Naive thymus-derived CD8-positive, alpha-beta T cell (primary cell): Measurements from ENCODE around the gene RAP1GAP2. TPM values are rescaled to one million over a fixed set of nuclear protein-coding genes. Genes with fewer than 3 reads are reported as not detected.

ENCODE experiments used
- ATAC-seq, 2 donors: fragments of 150-1000 bp; cut with Tn5 transposase in 1 of 2; sonication (Bioruptor Pico), chemical (Tn5 transposase) in 1 of 2; 1 replicate in 1 of 2; 2 replicates in 1 of 2; pipeline ENCODE4 v1.10.0; 2021; ENCODE audit warnings: mild to moderate bottlenecking in 2 of 2, moderate library complexity in 2 of 2
- POLR2A ChIA-PET: fragments of 350-600 bp; sonication (Branson Sonifier 250); formaldehyde crosslinking; loops from one replicate; lab custom pipeline; 2021; ENCODE audit warnings: antibody characterized with exemption; lab: Charles Lee
- DNase-seq, 10 donors: peaks; one replicate each; pipeline versions ENCODE4 v3.0.0 to v3.0.0-alpha.2; 2020 to 2022
- H3K27ac Mint-ChIP-seq, 10 donors: one replicate each; pipeline ENCODE4 v1.8.0; 2020 to 2022; ENCODE audit warnings: mild to moderate bottlenecking in 10 of 10, mixed read lengths in 10 of 10, moderate library complexity in 4 of 10, inconsistent platforms in 1 of 10
- H3K27me3 Mint-ChIP-seq, 5 donors: one replicate each; pipeline ENCODE4 v1.8.0; 2021 to 2022; ENCODE audit warnings: mixed read lengths in 5 of 5
- H3K36me3 Mint-ChIP-seq, 3 donors: one replicate each; pipeline ENCODE4 v1.8.0; 2020 to 2022; ENCODE audit warnings: mixed read lengths in 3 of 3, mild to moderate bottlenecking in 2 of 3, inconsistent platforms in 1 of 3
- H3K4me1 Mint-ChIP-seq, 4 donors: one replicate each; pipeline ENCODE4 v1.8.0; 2021 to 2022; ENCODE audit warnings: mixed read lengths in 4 of 4
- H3K4me3 Mint-ChIP-seq, 10 donors: one replicate each; pipeline ENCODE4 v1.8.0; 2020 to 2022; ENCODE audit warnings: mild to moderate bottlenecking in 10 of 10, mixed read lengths in 10 of 10, moderate library complexity in 6 of 10, inconsistent platforms in 1 of 10
- H3K9me3 Mint-ChIP-seq, 9 donors: one replicate each; pipeline ENCODE4 v1.8.0; 2020 to 2022; ENCODE audit warnings: mixed read lengths in 9 of 9, mild to moderate bottlenecking in 3 of 9, inconsistent platforms in 1 of 9, moderate library complexity in 1 of 9
- polyA plus RNA-seq, 3 donors: library from polyadenylated mRNA; unstranded; fragments of 300-500 nt; fragmentation: Illumina TruSeq; gene quantifications; one replicate each; pipeline ENCODE4 v1.2.3, GENCODE V29; 2021
- total RNA-seq, 8 experiments: library from RNA in 2 of 8; stranded (reverse) in 2 of 8; gene quantifications; one replicate each; pipeline ENCODE4 v1.2.3 and lab custom pipeline; 2021 to 2026

The RAP1GAP2 gene
- total and polyA plus RNA-seq, 5 experiments from 2014 or later, result 0.44 to 1.6 (median 1.3) TPM

- Mint-ChIP-seq H3K27me3 (peaks cover 0 to 9% (median 3%) of the 10 kb centered on the region in 5 donors), H3K4me3 (no peak overlapping the region), H3K4me1 (peaks cover 3 to 50% (median 19%) of the 10 kb centered on the region in 4 donors), H3K36me3 (peaks cover 0 to 5% (median 0%) of the 10 kb centered on the region in 3 donors), H3K27ac (no peak overlapping the region), H3K9me3 (no peaks in the 10 kb centered on the region)
- ATAC-seq (no peak), DNase-seq (no peak)
- POLR2A ChIA-PET, result interaction anchor here (0.7 kb wide), 1 partner anchor 25 kb away, joined by 5 read pairs; no protein-coding TSS in a partner anchor
Measured at GRCh38 chr17:2819921-2820501, 23.8 kb downstream of the RAP1GAP2 start.

DNA sequence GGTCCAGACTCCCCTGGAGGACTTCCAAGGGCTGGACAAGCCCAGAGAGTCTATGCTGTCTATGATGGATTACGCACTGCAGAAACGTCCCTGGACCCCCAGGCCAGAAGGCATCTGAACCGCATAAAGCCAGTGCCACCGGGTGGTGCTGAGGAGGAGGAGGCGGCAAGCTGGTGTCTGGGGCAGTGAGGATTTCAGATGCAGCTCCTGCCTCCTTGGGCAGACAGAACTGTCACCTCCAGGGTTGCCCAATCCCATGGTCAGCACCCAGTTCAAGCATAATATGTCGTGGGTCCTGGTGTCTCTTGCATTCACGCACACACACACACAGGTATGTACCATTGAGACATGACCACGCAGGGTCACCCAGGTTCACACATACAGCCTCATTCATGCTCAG lies 25.6 kb downstream of the RAP1GAP2 start:
- peaks cover 0 to 8% (median 2%) of the 10 kb centered on the region in 3 donors for H3K36me3 Mint-ChIP-seq
- no peak overlapping the region for H3K4me3 Mint-ChIP-seq
- POLR2A ChIA-PET, result interaction anchor here (0.7 kb wide), 1 partner anchor 14 kb away, joined by 4 read pairs; no protein-coding TSS in a partner anchor
- H3K27me3 Mint-ChIP-seq, result peaks cover 0 to 27% (median 15%) of the 10 kb centered on the region in 5 donors
- DNase-seq (no peak), ATAC-seq (no peak)
- no peak overlapping the region for H3K27ac Mint-ChIP-seq
- H3K4me1 Mint-ChIP-seq, result peaks cover 10 to 49% (median 21%) of the 10 kb centered on the region in 4 donors
- H3K9me3 Mint-ChIP-seq, result no peaks in the 10 kb centered on the region

- no peak overlapping the region for H3K27ac Mint-ChIP-seq
- peaks cover 11 to 48% (median 25%) of the 10 kb centered on the region in 4 donors for H3K4me1 Mint-ChIP-seq
- no peak for DNase-seq
- H3K27me3 Mint-ChIP-seq, result peaks cover 0 to 32% (median 17%) of the 10 kb centered on the region in 5 donors
- POLR2A ChIA-PET, result interaction anchor here (0.7 kb wide), 1 partner anchor 15 kb away, joined by 4 read pairs; no protein-coding TSS in a partner anchor
- H3K36me3 Mint-ChIP-seq, result peaks cover 0 to 8% (median 2%) of the 10 kb centered on the region in 3 donors
- no peaks in the 10 kb centered on the region for H3K9me3 Mint-ChIP-seq
- H3K4me3 Mint-ChIP-seq, result no peak overlapping the region
- ATAC-seq, result no peak
Measured at GRCh38 chr17:2822358-2822757, 26.1 kb downstream of the RAP1GAP2 start.

GRCh38 chr17:2825253-2825970 lies 29.2 kb downstream of the RAP1GAP2 start:
- H3K27me3 Mint-ChIP-seq, result peaks cover 2 to 32% (median 17%) of the 10 kb centered on the region in 5 donors
- peaks cover 19 to 56% (median 33%) of the 10 kb centered on the region in 4 donors for H3K4me1 Mint-ChIP-seq
- H3K4me3 Mint-ChIP-seq, result no peak overlapping the region
- peaks cover 0 to 8% (median 2%) of the 10 kb centered on the region in 3 donors for H3K36me3 Mint-ChIP-seq
- no peaks in the 10 kb centered on the region for H3K9me3 Mint-ChIP-seq
- H3K27ac Mint-ChIP-seq, result no peak overlapping the region
- ATAC-seq (no peak), DNase-seq (no peak)
- POLR2A ChIA-PET, result interaction anchor here (0.6 to 3.4 kb wide), 3 partner anchors 11 to 164 kb away, joined by 3 to 15 read pairs (median 3); no protein-coding TSS in a partner anchor

DNA sequence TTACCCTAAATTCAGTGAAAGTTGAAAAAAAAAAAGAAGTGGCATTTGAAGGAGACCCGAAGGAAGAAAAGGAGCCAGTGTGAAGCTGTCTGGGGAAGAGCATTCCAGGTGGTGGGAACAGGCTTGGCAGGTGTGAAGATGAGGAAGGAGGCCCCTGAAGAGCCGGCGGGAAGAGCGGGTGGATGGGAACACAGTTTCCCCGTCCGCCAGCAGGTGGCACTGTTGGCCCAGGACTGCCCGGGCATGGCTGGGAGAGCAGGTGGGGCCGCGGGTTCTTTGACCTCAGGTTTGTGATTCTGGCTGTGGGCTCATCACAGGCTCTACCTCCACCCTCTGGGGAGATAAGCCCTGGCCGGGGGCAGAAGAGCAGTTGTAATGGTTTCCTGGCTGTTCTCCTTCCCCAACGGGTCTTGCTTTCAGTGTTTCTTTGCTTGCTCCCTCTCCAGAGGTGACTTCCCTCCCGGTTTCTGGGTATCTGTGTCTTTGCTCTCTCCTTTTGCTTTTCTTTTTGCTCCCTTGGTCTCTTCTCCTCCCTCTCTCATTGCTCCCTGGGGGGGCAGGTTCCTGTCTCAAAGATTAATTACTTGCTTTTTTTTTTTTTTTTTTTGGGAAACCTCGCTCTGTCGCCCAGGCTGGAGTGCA lies 32.3 kb downstream of the RAP1GAP2 start:
- peak; percentile 71 to 85 for ATAC-seq
- peak; percentile 41 to 83 (median 72) for DNase-seq
- no peaks in the 10 kb centered on the region for H3K9me3 Mint-ChIP-seq
- POLR2A ChIA-PET, result interaction anchor here (0.6 kb wide), 1 partner anchor 103 kb away, joined by 3 read pairs; no protein-coding TSS in a partner anchor
- H3K36me3 Mint-ChIP-seq, result peaks cover 0 to 6% (median 2%) of the 10 kb centered on the region in 3 donors
- peaks cover 17 to 42% (median 30%) of the 10 kb centered on the region in 4 donors for H3K4me1 Mint-ChIP-seq
- peaks cover 2 to 27% (median 14%) of the 10 kb centered on the region in 5 donors for H3K27me3 Mint-ChIP-seq
- H3K4me3 Mint-ChIP-seq, result peak overlapping the region in 7 of 10 donors; percentile 30 to 63 (median 49)
- H3K27ac Mint-ChIP-seq, result peak overlapping the region in 4 of 10 donors; percentile 12 to 72 (median 38)

DNA sequence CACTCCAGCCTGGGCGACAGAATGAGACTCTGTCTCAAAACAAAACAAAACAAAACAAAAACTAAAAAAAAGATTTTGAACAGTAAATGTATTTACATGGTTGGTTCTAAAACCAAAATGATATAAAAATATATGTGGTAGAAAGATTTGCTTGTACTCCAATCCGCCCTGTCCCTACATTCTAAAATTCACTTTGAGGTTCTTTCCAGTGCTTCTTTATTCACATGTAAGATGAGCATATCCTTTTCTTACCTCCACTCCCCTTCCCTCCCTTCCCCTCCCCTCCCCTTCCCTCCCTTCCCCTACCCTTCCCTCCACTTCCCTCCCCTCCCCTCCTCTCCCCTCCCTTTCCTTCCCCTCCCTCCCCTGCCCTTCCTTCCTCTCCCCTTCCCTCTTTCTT lies 34.4 kb downstream of the RAP1GAP2 start:
- no peak for ATAC-seq
- Mint-ChIP-seq H3K9me3 (no peaks in the 10 kb centered on the region), H3K27ac (no peak overlapping the region), H3K27me3 (peaks cover 2 to 17% (median 10%) of the 10 kb centered on the region in 5 donors), H3K4me3 (no peak overlapping the region), H3K36me3 (peaks cover 0 to 2% (median under 1%) of the 10 kb centered on the region in 3 donors), H3K4me1 (peaks cover 11 to 29% (median 20%) of the 10 kb centered on the region in 4 donors)
- no peak for DNase-seq
- POLR2A ChIA-PET, result interaction anchor here (0.6 kb wide), 1 partner anchor 18 kb away, joined by 3 read pairs; no protein-coding TSS in a partner anchor

GRCh38 chr17:2835780-2836179 lies 39.5 kb downstream of the RAP1GAP2 start:
- H3K4me1 Mint-ChIP-seq, result peaks cover 3 to 17% (median 7%) of the 10 kb centered on the region in 4 donors
- peaks cover 0 to 6% (median 3%) of the 10 kb centered on the region in 3 donors for H3K36me3 Mint-ChIP-seq
- H3K27ac Mint-ChIP-seq, result peak overlapping the region in 2 of 10 donors; percentile 44 to 80
- no peak for DNase-seq
- H3K27me3 Mint-ChIP-seq, result peaks cover 0 to 2% (median 0%) of the 10 kb centered on the region in 5 donors
- no peak for ATAC-seq
- POLR2A ChIA-PET, result no interaction called here
- H3K9me3 Mint-ChIP-seq, result no peaks in the 10 kb centered on the region
- H3K4me3 Mint-ChIP-seq, result no peak overlapping the region

GRCh38 chr17:2837147-2837561 lies 40.9 kb downstream of the RAP1GAP2 start:
- H3K27me3 Mint-ChIP-seq, result peaks cover 0 to 2% (median 0%) of the 10 kb centered on the region in 5 donors
- DNase-seq (peak; percentile 21 to 76 (median 49)), ATAC-seq (peak; percentile 99 to 100)
- H3K9me3 Mint-ChIP-seq, result no peaks in the 10 kb centered on the region
- POLR2A ChIA-PET, result interaction anchor here (0.7 to 1.5 kb wide), 4 partner anchors 22 to 81 kb away, joined by 3 to 10 read pairs (median 4); no protein-coding TSS in a partner anchor
- peak overlapping the region in 1 of 10 donors; percentile 16 for H3K27ac Mint-ChIP-seq
- H3K4me1 Mint-ChIP-seq, result peaks cover 3 to 17% (median 7%) of the 10 kb centered on the region in 4 donors
- H3K36me3 Mint-ChIP-seq, result peaks cover 0 to 6% (median 3%) of the 10 kb centered on the region in 3 donors
- H3K4me3 Mint-ChIP-seq, result no peak overlapping the region

DNA sequence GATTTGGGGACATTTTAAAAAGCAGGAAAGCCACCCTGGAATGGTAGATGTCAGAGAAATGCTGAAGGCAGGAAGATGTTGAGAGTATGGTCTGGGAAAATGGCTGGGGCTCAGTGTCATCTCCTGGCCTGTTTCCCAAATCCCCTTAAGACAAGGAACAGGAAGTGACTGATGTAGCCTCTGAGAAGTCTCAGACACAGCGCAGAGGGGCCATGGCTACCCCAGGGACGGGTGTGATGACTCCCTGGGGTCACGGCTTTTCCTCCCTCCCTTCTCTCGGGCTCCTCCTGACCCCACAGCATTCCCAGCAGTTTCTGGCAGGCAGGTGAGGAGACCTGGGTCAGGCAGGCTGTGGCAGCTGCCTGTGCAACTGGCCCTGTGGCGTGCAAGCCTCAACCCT lies 45.4 kb downstream of the RAP1GAP2 start:
- peaks cover 0 to 7% (median 3%) of the 10 kb centered on the region in 5 donors for H3K27me3 Mint-ChIP-seq
- peaks cover 0 to 7% (median 1%) of the 10 kb centered on the region in 3 donors for H3K36me3 Mint-ChIP-seq
- peaks cover 3 to 11% (median 6%) of the 10 kb centered on the region in 4 donors for H3K4me1 Mint-ChIP-seq
- no peak for ATAC-seq
- no peak overlapping the region for H3K4me3 Mint-ChIP-seq
- POLR2A ChIA-PET, result no interaction called here
- H3K9me3 Mint-ChIP-seq, result no peaks in the 10 kb centered on the region
- no peak overlapping the region for H3K27ac Mint-ChIP-seq
- no peak for DNase-seq

GRCh38 chr17:2842464-2842863 lies 46.2 kb downstream of the RAP1GAP2 start:
- H3K9me3 Mint-ChIP-seq, result no peaks in the 10 kb centered on the region
- ATAC-seq, result no peak
- no peak overlapping the region for H3K27ac Mint-ChIP-seq
- no peak overlapping the region for H3K4me3 Mint-ChIP-seq
- peaks cover 0 to 5% (median 4%) of the 10 kb centered on the region in 4 donors for H3K4me1 Mint-ChIP-seq
- POLR2A ChIA-PET, result no interaction called here
- H3K36me3 Mint-ChIP-seq, result peaks cover 0 to 5% (median 0%) of the 10 kb centered on the region in 3 donors
- no peak for DNase-seq
- peaks cover 0 to 7% (median 3%) of the 10 kb centered on the region in 5 donors for H3K27me3 Mint-ChIP-seq

DNA sequence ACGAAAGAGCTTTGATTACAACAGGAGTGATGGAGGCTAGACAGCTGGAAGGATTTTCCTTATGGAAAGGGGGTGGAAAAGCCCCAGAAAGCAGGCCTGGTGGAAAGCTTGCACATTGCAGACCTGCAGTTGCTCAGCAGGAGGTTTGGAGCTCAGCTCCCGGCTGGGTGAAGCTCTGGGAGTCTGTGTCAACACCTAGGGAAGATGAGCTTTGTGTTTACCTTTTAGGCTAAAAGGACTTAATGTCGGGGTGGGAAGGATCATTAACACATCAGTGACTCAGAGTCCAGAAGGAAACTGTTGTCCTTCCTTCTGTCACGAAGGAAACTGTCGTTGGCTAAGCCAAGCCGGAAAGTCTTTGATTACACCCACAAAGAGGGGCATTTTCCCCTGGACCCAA lies 48.2 kb downstream of the RAP1GAP2 start:
- peaks cover 3 to 19% (median 7%) of the 10 kb centered on the region in 5 donors for H3K27me3 Mint-ChIP-seq
- peaks cover 0 to 5% (median 0%) of the 10 kb centered on the region in 3 donors for H3K36me3 Mint-ChIP-seq
- DNase-seq (no peak), ATAC-seq (no peak)
- H3K4me1 Mint-ChIP-seq, result peaks cover 6 to 19% (median 10%) of the 10 kb centered on the region in 4 donors
- no peak overlapping the region for H3K4me3 Mint-ChIP-seq
- no peak overlapping the region for H3K27ac Mint-ChIP-seq
- H3K9me3 Mint-ChIP-seq, result no peaks in the 10 kb centered on the region
- POLR2A ChIA-PET, result no interaction called here
